Mucosa of rectum (tissue), 2 donors: Measurements from ENCODE around the gene MRPS2.

ENCODE experiments used
- H3K27ac ChIP-seq, 2 donors: one replicate each; pipeline ENCODE4 v1.7.0; 2013; ENCODE audit warnings: inconsistent platforms in 2 of 2, low read depth in 2 of 2, low read length in 2 of 2
- H3K27me3 ChIP-seq, 2 donors: one replicate each; pipeline ENCODE4 v1.7.0; 2013; ENCODE audit warnings: low read length in 2 of 2; ENCODE audit not compliant: control insufficient read depth in 2 of 2, insufficient read depth in 2 of 2
- H3K36me3 ChIP-seq, 2 donors: one replicate each; pipeline ENCODE4 v1.7.0; 2013; ENCODE audit warnings: low read length in 2 of 2; ENCODE audit not compliant: control insufficient read depth in 2 of 2, insufficient read depth in 2 of 2
- H3K4me1 ChIP-seq, 2 donors: one replicate each; pipeline ENCODE4 v1.7.0; 2013; ENCODE audit warnings: low read length in 2 of 2, mild to moderate bottlenecking in 1 of 2; ENCODE audit not compliant: control insufficient read depth in 2 of 2, insufficient read depth in 2 of 2
- H3K4me3 ChIP-seq, 2 donors: one replicate each; pipeline ENCODE4 v1.7.0; 2013; ENCODE audit warnings: low read length in 2 of 2
- H3K9ac ChIP-seq, 2 donors: one replicate each; pipeline ENCODE4 v1.7.0; 2013; ENCODE audit warnings: low read length in 2 of 2, low read depth in 1 of 2, mild to moderate bottlenecking in 1 of 2
- H3K9me3 ChIP-seq, 2 donors: one replicate each; pipeline ENCODE4 v1.7.0; 2013; ENCODE audit warnings: low read length in 2 of 2; ENCODE audit not compliant: control insufficient read depth in 2 of 2
- donor health status: healthy.
- donor health status: Normal muscosa, but diverticular disease.

Gene MRPS2

GRCh38 chr9:135488527-135488926, 12.0 kb upstream of the MRPS2 start:
- Histone ChIP-seq H3K4me3 (no peak overlapping the region), H3K27me3 (no peaks in the 10 kb centered on the region), H3K4me1 (no peaks in the 10 kb centered on the region), H3K27ac (no peak overlapping the region), H3K9ac (no peak overlapping the region), H3K9me3 (no peaks in the 10 kb centered on the region), H3K36me3 (peaks cover 8 to 27% of the 10 kb centered on the region in 2 donors)

GRCh38 chr9:135489188-135489906, 11.1 kb upstream of the MRPS2 start:
- Histone ChIP-seq H3K9me3 (no peaks in the 10 kb centered on the region), H3K27me3 (no peaks in the 10 kb centered on the region), H3K36me3 (peaks cover 2 to 23% of the 10 kb centered on the region in 2 donors), H3K27ac (no peak overlapping the region), H3K9ac (no peak overlapping the region), H3K4me1 (no peaks in the 10 kb centered on the region), H3K4me3 (no peak overlapping the region)

DNA sequence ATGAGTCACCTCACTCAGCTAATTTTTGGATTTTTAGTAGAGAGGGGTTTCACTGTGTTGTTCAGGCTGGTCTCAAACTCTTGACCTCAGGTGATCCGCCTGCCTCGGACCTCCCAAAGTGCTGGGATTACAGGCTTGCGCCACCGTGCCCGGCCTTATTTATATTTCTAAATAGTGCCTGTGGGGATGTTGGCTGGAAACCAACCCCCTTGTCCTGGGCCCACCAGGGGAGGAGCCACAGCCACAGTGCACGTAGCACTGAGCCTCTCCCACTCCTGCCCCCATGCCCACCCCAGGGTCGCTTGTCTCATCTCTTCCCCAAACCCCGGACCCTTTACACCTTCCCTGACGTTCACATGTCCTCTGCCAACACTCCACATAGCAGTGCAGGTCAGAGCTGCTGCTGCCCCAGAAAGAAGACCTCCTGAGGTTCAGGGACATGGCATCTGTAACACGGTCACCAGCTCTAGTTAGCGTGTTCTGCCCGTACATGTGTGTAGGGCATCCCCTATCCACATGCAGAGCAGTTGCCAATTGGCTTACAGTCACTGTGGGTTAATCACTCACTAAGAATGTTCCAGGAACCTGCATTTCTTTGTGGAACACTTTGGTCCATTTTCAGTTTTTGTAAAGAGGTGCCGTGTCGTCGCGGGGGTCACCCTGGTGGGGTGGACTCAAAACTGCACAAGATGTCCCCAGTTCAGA, 10.2 kb upstream of the MRPS2 start:
- Histone ChIP-seq H3K27me3 (no peaks in the 10 kb centered on the region), H3K27ac (no peak overlapping the region), H3K4me3 (no peak overlapping the region), H3K9ac (no peak overlapping the region), H3K4me1 (no peaks in the 10 kb centered on the region), H3K9me3 (no peaks in the 10 kb centered on the region), H3K36me3 (peaks cover 2 to 15% of the 10 kb centered on the region in 2 donors)

DNA sequence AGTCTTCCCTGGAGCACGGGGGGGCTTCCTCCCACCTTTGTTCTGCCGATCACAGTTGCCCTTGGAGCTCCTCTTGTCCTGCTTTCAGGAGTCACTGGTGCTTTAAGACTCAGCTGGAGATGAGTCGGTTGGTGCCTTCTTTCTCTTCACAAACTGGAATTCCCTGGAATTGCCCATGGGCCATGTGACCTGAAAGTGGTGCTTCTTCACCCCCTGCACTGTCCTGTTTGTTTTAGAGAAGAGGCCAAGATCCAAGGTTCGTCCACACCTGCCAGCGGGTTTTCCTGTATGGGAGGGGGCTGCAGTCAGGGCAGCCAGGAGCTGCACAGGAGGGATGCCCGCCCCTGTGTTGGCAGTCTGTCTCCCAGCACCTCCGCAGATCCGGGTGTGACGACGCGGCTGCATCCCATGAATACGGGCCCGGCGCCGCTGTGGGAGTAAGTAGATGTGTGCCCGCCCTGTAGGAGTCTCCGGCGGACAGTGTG, 9.5 kb upstream of the MRPS2 start:
- Histone ChIP-seq H3K9me3 (no peaks in the 10 kb centered on the region), H3K27ac (no peak overlapping the region), H3K4me1 (no peaks in the 10 kb centered on the region), H3K4me3 (no peak overlapping the region), H3K36me3 (peaks cover 0 to 8% of the 10 kb centered on the region in 2 donors), H3K9ac (no peak overlapping the region), H3K27me3 (no peaks in the 10 kb centered on the region)

DNA sequence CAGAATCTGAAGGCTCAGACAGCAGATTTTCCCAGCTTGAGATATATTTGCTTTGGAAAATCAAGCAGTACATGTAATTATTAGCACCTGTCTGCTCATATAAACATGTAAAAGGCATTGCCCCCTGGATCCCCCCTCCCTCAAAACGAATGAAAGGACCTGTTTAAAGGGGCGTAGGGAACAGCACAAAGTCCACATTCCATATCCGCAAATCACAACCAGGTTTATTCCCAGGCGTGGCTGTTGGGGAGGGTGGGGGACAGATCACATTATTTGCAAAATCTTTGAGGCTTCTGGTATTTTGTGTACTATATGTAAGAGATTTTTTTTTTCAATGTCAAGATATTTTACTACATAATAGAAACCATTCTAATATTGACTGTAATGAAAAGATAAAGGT, 8.7 kb upstream of the MRPS2 start:
- no peak overlapping the region for H3K4me3 ChIP-seq
- H3K36me3 ChIP-seq = peaks cover 0 to 3% of the 10 kb centered on the region in 2 donors
- H3K4me1 ChIP-seq = no peaks in the 10 kb centered on the region
- no peak overlapping the region for H3K27ac ChIP-seq
- no peaks in the 10 kb centered on the region for H3K9me3 ChIP-seq
- H3K27me3 ChIP-seq = no peaks in the 10 kb centered on the region
- H3K9ac ChIP-seq = no peak overlapping the region

DNA sequence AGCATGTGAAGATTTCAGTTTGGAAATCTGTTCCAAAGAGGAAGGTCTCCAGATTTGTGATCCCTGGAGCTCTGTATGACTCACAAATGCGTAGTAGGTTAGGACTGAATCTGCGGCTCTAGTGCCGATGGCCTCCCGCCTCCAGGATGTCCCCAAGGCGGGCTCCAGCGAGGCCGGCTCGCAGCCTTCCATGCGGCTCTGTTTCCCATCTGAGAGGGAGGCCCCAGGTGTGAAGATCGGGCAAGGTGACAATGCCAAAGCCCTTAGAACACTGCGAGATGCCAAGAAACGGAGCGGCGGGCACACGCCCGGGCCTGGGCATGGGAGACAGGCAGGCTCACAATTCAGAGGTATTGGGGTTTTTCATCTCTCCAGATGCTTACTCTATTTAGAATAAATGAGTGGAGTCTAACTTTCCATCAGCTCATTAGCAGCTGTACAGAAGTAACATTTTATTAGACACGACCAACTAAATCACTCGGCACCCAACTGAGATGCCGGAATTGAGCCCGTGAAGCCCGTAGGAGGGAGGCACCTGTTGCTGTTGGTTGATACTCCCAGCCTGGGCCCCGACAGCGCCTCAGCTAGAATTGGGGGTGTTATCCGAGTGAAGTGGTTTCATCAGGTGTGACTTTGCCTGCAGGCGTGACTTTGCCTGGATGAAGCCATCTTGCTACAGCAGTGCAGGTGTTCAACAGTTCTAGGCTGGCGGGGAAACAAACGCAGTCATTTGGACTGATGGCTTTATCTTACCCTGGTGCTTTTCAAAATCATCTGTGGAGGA, 7.4 kb upstream of the MRPS2 start:
- Histone ChIP-seq H3K4me3 (no peak overlapping the region), H3K36me3 (no peaks in the 10 kb centered on the region), H3K4me1 (no peaks in the 10 kb centered on the region), H3K9ac (no peak overlapping the region), H3K27me3 (peaks cover 0 to 2% of the 10 kb centered on the region in 2 donors), H3K9me3 (no peaks in the 10 kb centered on the region), H3K27ac (no peak overlapping the region)

GRCh38 chr9:135494791-135495559, 5.5 kb upstream of the MRPS2 start:
- no peak overlapping the region for H3K9ac ChIP-seq
- H3K27ac ChIP-seq = no peak overlapping the region
- peaks cover 0 to 3% of the 10 kb centered on the region in 2 donors for H3K27me3 ChIP-seq
- H3K36me3 ChIP-seq = no peaks in the 10 kb centered on the region
- H3K9me3 ChIP-seq = no peaks in the 10 kb centered on the region
- H3K4me1 ChIP-seq = peaks cover 6 to 10% of the 10 kb centered on the region in 2 donors
- no peak overlapping the region for H3K4me3 ChIP-seq

GRCh38 chr9:135498381-135499126, 1.9 kb upstream of the MRPS2 start:
- H3K27ac ChIP-seq = no peak overlapping the region

More at GRCh38 chr9:135498381-135499126, 1.9 kb upstream of the MRPS2 start:
- no peak overlapping the region for H3K4me3 ChIP-seq
- no peak overlapping the region for H3K9ac ChIP-seq
- H3K36me3 ChIP-seq = peaks cover 5 to 9% of the 10 kb centered on the region in 2 donors
- H3K27me3 ChIP-seq = peaks cover 0 to 3% of the 10 kb centered on the region in 2 donors
- H3K9me3 ChIP-seq = no peaks in the 10 kb centered on the region
- peaks cover 20 to 21% of the 10 kb centered on the region in 2 donors for H3K4me1 ChIP-seq
